GM08714 (cell line): ENCODE results near the gene PATE3.

Experiments used
- H3K4me3 ChIP-seq: fragments of 200-500 bp; sonication (Bioruptor generic); 2 replicates; pipeline ENCODE4 v1.5.1; 2014; ENCODE audit warnings: mild to moderate bottlenecking, low read length, inconsistent platforms
- ZNF274 ChIP-seq: IDR thresholded peaks from 2 replicates; pipeline ENCODE4 v1.6.1; 2012; ENCODE audit warnings: mild to moderate bottlenecking, low read depth, low read length

PATE3 gene

GRCh38 chr11:125784678-125785077 is 3.2 kb upstream of the PATE3 start:
- no peak overlapping the region for H3K4me3 ChIP-seq
- TF ChIP-seq ZNF274 = no peak

GRCh38 chr11:125790825-125791224 is 2.9 kb downstream of the PATE3 start:
- H3K4me3 ChIP-seq = no peak overlapping the region
- no peak for TF ChIP-seq ZNF274

- no peak for TF ChIP-seq ZNF274
These were observed 9.7 kb downstream of the PATE3 start for GRCh38 chr11:125797641-125798040.

GRCh38 chr11:125799808-125800207 is 11.9 kb downstream of the PATE3 start:
- H3K4me3 ChIP-seq = no peak overlapping the region
- no peak for TF ChIP-seq ZNF274

More at GRCh38 chr11:125797641-125798040, 9.7 kb downstream of the PATE3 start:
- H3K4me3 ChIP-seq = no peak overlapping the region

GRCh38 chr11:125802387-125802786 is 14.5 kb downstream of the PATE3 start:
- H3K4me3 ChIP-seq = no peak overlapping the region
- TF ChIP-seq ZNF274 = no peak

GRCh38 chr11:125807909-125808308 is 20.0 kb downstream of the PATE3 start:
- H3K4me3 ChIP-seq = no peak overlapping the region
- TF ChIP-seq ZNF274 = no peak

GRCh38 chr11:125833016-125833415 is 45.1 kb downstream of the PATE3 start, which contains the start of gene PATE4:
PATE4 (plus strand) TSS chr11:125833316; CDS start chr11:125833360, 44 bp downstream.
- H3K4me3 ChIP-seq = no peak within 1 kb of the TSS
- no peak for TF ChIP-seq ZNF274

GRCh38 chr11:125835748-125836147 is 47.8 kb downstream of the PATE3 start:
- TF ChIP-seq ZNF274 = no peak
- H3K4me3 ChIP-seq = no peak overlapping the region
